Measurements from ENCODE around the gene ZNHIT2.

The ZNHIT2 gene

DNA sequence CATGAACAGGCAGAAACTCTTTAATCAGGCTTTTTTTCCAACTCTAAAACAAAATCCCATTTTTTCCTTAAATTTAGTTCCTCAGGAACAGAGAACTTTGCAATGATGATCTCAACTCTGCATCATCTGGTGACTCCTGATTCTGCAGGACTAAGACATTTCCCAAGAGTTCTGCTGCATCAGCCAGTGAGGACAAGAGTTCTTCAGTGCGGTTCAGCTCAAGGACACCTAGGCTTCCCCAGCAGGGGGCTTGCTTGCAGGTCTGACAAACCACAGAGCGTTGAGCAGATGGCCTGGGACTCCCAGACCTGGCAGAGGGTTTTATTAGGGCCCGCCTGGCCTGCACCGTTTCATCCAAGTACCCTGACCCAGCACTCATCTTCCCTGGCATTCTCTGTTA lies 40.0 kb downstream of the ZNHIT2 start:
- H3K4me3 ChIP-seq (ENCODE audit: low read depth, low read length): no peak overlapping the region
- TF ChIP-seq, protein P1, sequence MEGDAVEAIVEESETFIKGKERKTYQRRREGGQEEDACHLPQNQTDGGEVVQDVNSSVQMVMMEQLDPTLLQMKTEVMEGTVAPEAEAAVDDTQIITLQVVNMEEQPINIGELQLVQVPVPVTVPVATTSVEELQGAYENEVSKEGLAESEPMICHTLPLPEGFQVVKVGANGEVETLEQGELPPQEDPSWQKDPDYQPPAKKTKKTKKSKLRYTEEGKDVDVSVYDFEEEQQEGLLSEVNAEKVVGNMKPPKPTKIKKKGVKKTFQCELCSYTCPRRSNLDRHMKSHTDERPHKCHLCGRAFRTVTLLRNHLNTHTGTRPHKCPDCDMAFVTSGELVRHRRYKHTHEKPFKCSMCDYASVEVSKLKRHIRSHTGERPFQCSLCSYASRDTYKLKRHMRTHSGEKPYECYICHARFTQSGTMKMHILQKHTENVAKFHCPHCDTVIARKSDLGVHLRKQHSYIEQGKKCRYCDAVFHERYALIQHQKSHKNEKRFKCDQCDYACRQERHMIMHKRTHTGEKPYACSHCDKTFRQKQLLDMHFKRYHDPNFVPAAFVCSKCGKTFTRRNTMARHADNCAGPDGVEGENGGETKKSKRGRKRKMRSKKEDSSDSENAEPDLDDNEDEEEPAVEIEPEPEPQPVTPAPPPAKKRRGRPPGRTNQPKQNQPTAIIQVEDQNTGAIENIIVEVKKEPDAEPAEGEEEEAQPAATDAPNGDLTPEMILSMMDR (IDR thresholded peaks at IDR 0.05; ENCODE audit: low read depth, low read length): no peak

DNA sequence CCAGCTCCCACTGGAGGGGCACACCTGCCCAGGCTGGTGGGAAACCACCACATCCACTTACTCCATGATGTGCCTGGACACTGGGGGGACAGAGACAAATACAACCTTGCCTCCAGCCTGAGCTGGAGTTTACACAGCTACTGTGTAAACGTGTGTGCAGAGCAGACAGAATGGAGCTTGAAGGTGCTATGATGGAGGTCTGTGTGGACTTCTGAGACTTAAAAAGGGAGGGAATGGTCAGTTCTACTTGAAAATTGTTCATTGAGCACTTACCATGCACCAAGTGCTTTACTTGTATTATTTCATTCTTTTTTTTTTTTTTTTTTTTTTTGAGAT lies 44.9 kb downstream of the ZNHIT2 start:
- TF ChIP-seq, protein P1 (IDR thresholded peaks at IDR 0.05; ENCODE audit: low read depth, low read length): no peak
- H3K4me3 ChIP-seq (ENCODE audit: low read depth, low read length): no peak overlapping the region

- H3K4me3 ChIP-seq (ENCODE audit: low read depth, low read length): no peak overlapping the region
- TF ChIP-seq, protein P1 (IDR thresholded peaks at IDR 0.05; ENCODE audit: low read depth, low read length): no peak
Measured at GRCh38 chr11:65071907-65072630, 45.4 kb downstream of the ZNHIT2 start.

- TF ChIP-seq, protein P1 (IDR thresholded peaks at IDR 0.05; ENCODE audit: low read depth, low read length): no peak
- H3K4me3 ChIP-seq (ENCODE audit: low read depth, low read length): no peak overlapping the region
Measured at GRCh38 chr11:65069217-65069616, 48.3 kb downstream of the ZNHIT2 start.

- TF ChIP-seq, protein P1 (IDR thresholded peaks at IDR 0.05; ENCODE audit: low read depth, low read length): no peak
- no peak overlapping the region for H3K4me3 ChIP-seq (ENCODE audit: low read depth, low read length)
Measured at GRCh38 chr11:65067446-65067845, 50.1 kb downstream of the ZNHIT2 start.

DNA sequence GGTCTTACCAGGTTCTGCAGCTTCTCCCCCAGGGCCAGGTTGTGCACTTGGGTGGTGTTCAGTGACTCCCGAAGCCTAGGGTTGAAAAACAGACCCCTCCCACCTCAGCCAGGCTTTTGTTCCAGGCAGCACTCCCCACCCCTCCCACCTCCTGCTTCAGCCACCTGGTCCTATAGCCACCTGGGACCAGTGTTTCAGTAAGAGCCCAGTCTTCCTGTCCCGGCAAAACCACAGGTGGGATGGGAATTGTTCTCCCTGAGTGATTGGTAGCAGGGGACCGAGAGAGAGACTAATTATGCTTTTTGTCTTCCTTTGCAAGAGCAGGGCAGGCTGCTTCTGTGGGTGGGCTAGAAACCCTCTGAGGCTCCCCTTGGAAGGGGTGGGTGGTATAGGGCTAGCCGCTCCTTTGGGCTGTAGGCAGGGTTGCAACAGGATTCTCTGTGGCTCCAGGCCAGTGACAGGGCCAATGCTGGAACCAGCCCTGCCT lies 50.7 kb downstream of the ZNHIT2 start:
- H3K4me3 ChIP-seq (ENCODE audit: low read depth, low read length): no peak overlapping the region
- TF ChIP-seq, protein P1 (IDR thresholded peaks at IDR 0.05; ENCODE audit: low read depth, low read length): no peak

Data from WI38 (cell line).